ENCODE results near the gene NDUFAF8. TPM values are rescaled to one million over a fixed set of nuclear protein-coding genes. Genes with fewer than 3 reads are reported as not detected.

The NDUFAF8 gene
- total RNA-seq, 2 donors from 2014 or later: 20.8 to 26.5 TPM

DNA sequence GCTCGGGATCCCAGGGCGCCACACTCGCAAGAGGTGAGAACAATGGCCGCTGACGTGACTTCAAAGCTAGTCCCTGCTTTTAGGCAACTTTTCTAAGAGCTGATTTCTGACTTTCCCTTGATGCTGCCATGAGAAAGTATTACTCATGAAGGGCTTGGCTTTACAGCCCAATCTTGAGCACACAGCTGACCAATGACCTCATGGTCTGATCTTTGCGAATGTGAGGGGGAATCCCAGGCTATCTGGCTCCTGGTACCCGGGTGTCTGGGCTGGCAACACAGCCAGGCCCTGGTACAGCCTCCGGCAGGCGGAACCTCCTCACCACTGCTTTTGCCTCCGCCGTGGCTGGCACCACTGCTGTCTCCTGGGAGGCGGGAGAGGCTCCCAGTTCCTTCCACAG, 17.5 kb downstream of the NDUFAF8 start:
- Histone ChIP-seq H3K9me3 (no peaks in the 10 kb centered on the region), H3K27me3 (no peaks in the 10 kb centered on the region), H3K4me3 (no peak overlapping the region), H3K36me3 (replicated peaks in 1 of 2; ENCODE audit: insufficient read depth in 1 of 2, low read depth in 2 of 2) (peaks cover 20 to 30% of the 10 kb centered on the region in 2 donors), H3K4me1 (peaks cover 11% of the 10 kb centered on the region), H3K27ac (no peak overlapping the region)
- TF ChIP-seq, protein P1, sequence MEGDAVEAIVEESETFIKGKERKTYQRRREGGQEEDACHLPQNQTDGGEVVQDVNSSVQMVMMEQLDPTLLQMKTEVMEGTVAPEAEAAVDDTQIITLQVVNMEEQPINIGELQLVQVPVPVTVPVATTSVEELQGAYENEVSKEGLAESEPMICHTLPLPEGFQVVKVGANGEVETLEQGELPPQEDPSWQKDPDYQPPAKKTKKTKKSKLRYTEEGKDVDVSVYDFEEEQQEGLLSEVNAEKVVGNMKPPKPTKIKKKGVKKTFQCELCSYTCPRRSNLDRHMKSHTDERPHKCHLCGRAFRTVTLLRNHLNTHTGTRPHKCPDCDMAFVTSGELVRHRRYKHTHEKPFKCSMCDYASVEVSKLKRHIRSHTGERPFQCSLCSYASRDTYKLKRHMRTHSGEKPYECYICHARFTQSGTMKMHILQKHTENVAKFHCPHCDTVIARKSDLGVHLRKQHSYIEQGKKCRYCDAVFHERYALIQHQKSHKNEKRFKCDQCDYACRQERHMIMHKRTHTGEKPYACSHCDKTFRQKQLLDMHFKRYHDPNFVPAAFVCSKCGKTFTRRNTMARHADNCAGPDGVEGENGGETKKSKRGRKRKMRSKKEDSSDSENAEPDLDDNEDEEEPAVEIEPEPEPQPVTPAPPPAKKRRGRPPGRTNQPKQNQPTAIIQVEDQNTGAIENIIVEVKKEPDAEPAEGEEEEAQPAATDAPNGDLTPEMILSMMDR (IDR thresholded peaks at IDR 0.05): no peak
- TF ChIP-seq POLR2A (IDR thresholded peaks at IDR 0.05): no peak
- DNase-seq: no peak
- 83 to 92% methylated on average over 7 to 11 of the region's 12 CpGs for WGBS, 2 donors
- intact Hi-C loops (cut with DNase I): no loop called here
- ATAC-seq: no peak

DNA sequence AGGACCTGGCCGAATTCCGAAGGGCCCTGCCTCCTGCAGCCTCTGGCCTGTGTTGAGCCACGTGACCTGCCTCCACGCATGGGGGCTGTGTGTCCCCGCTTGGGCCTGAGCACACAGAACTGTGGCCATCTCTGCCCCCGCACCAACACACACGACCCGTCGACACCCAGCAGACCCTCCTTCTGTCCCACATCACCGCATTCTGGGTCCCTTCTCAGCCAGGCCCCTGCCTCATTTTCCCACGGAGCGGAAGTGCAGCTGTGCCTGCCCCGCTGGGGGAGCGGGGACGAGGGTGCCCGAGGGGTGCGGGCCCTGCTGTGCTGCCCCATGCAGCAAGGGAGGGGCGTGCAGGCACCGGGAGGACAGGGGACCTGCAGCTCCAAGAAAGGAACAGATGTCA, 18.4 kb downstream of the NDUFAF8 start:
- intact Hi-C loops (cut with DNase I): no loop called here
- no peaks in the 10 kb centered on the region for H3K9me3 ChIP-seq
- H3K27ac ChIP-seq: no peak overlapping the region
- H3K4me1 ChIP-seq: peaks cover 11% of the 10 kb centered on the region
- H3K27me3 ChIP-seq: no peaks in the 10 kb centered on the region
- H3K36me3 ChIP-seq (replicated peaks in 1 of 2; ENCODE audit: insufficient read depth in 1 of 2, low read depth in 2 of 2): peaks cover 18 to 25% of the 10 kb centered on the region in 2 donors
- 91 to 93% methylated on average over 10 to 19 of the region's 19 CpGs for WGBS, 2 donors
- no peak for TF ChIP-seq POLR2A (IDR thresholded peaks at IDR 0.05)
- TF ChIP-seq, protein P1 (IDR thresholded peaks at IDR 0.05): no peak
- H3K4me3 ChIP-seq: no peak overlapping the region
- DNase-seq: no peak
- no peak for ATAC-seq

DNA sequence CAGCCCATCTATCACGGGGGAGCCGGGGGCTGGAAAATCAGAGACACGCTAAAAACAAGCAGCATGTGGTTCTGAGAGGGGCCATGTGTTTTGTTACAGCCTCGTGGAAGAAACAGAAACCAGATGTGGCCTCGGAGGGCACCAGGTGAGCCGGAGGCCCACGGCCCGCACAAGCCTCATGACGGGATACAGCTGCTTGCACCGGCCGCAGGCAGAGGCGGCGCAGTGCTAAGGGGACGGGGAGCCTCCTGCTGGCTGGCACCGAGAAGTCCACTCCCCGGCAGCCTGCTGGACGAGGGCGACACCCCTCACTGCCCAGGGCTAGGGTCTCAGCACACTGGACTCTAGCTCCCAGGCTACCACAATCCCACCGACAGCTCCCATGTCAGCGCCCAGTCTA, 19.2 kb downstream of the NDUFAF8 start:
- DNase-seq: no peak
- TF ChIP-seq, protein P1 (IDR thresholded peaks at IDR 0.05): no peak
- TF ChIP-seq POLR2A (IDR thresholded peaks at IDR 0.05): no peak
- WGBS, 2 donors: 85 to 91% methylated on average over 11 to 20 of the region's 20 CpGs
- Histone ChIP-seq H3K4me3 (no peak overlapping the region), H3K27me3 (no peaks in the 10 kb centered on the region), H3K9me3 (no peaks in the 10 kb centered on the region), H3K4me1 (peaks cover 11% of the 10 kb centered on the region), H3K27ac (no peak overlapping the region), H3K36me3 (replicated peaks in 1 of 2; ENCODE audit: insufficient read depth in 1 of 2, low read depth in 2 of 2) (peaks cover 18 to 27% of the 10 kb centered on the region in 2 donors)
- intact Hi-C loops (cut with DNase I): no loop called here
- no peak for ATAC-seq

DNA sequence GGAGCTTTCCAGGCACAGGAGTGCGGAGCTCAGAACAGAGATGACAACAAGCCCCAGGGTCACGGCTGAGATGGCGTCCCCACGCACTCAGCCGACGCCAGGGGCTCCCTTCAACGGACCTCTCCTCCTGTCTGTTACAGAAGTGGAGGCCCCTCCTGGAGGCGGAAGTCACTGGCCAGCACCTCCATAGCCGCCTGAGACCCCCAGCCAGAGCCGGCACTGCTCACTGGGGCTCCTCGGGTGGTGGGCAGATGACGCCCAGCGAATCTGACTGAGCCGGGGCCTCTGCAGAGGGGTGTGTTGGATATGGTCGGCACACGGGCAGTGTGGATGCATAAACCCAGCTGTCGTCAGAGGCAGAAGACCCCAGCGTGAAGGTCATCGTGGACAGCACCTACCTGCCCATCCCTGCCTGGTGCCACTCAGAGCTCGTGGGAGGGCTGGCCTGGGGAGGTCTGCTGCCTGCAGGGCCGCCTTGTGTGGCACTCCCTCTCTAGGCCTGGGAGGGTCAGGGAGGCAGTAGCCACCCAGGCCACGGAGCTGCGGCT, 20.0 kb downstream of the NDUFAF8 start:
- Histone ChIP-seq H3K27ac (no peak overlapping the region), H3K4me1 (peaks cover 11% of the 10 kb centered on the region), H3K4me3 (no peak overlapping the region), H3K36me3 (replicated peaks in 1 of 2; ENCODE audit: insufficient read depth in 1 of 2, low read depth in 2 of 2) (peaks cover 18 to 27% of the 10 kb centered on the region in 2 donors), H3K27me3 (no peaks in the 10 kb centered on the region), H3K9me3 (no peaks in the 10 kb centered on the region)
- TF ChIP-seq, protein P1 (IDR thresholded peaks at IDR 0.05): no peak
- no peak for TF ChIP-seq POLR2A (IDR thresholded peaks at IDR 0.05)
- WGBS, 2 donors: 83 to 91% methylated on average over 6 to 18 of the region's 23 CpGs
- DNase-seq: no peak
- intact Hi-C loops (cut with DNase I): no loop called here
- ATAC-seq: no peak

DNA sequence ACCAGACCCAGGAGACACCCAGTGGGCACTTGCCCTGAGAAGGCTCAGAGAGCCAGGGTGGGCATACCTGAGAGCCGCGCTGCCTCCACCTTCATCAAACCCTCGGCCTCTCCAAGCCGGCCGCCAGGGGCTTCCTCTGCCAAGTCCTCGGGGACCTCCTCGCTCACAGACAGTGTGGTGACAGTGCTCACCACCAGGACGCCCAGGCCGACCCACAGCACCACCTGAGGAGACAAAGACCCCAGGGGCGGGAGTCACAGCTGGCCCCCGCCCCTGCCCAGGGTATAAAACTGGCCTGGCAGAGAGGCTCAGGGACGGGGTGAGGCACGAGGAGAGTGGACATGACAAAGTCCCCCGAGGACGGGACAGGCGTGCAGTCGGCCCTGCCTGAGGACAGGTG, 21.1 kb downstream of the NDUFAF8 start:
- intact Hi-C loops (cut with DNase I): no loop called here
- no peak for ATAC-seq
- Histone ChIP-seq H3K36me3 (replicated peaks in 1 of 2; ENCODE audit: insufficient read depth in 1 of 2, low read depth in 2 of 2) (peaks cover 18 to 32% of the 10 kb centered on the region in 2 donors), H3K27me3 (no peaks in the 10 kb centered on the region), H3K9me3 (no peaks in the 10 kb centered on the region), H3K4me1 (peaks cover 4% of the 10 kb centered on the region), H3K27ac (no peak overlapping the region), H3K4me3 (no peak overlapping the region)
- TF ChIP-seq, protein P1 (IDR thresholded peaks at IDR 0.05): no peak
- no peak for TF ChIP-seq POLR2A (IDR thresholded peaks at IDR 0.05)
- no peak for DNase-seq
- WGBS, 2 donors: 86 to 93% methylated on average over 11 to 16 of the region's 17 CpGs

Data from body of pancreas (tissue), 4 donors.